Head of caudate nucleus (tissue), 42 donors: ENCODE data around the gene HINT2.

ENCODE experiments used
- DNase-seq, 42 donors: peaks; one replicate each; pipeline versions ENCODE4 v3.0.0 to v3.0.0-alpha.2; 2020 to 2021; ENCODE audit warnings: mixed read lengths in 7 of 42
- intact Hi-C: fragments of 100-400 bp; cut with DNase I; formaldehyde crosslinking; loops from one replicate; pipeline ENCODE4 v1.15.0; 2022

HINT2 gene

DNA sequence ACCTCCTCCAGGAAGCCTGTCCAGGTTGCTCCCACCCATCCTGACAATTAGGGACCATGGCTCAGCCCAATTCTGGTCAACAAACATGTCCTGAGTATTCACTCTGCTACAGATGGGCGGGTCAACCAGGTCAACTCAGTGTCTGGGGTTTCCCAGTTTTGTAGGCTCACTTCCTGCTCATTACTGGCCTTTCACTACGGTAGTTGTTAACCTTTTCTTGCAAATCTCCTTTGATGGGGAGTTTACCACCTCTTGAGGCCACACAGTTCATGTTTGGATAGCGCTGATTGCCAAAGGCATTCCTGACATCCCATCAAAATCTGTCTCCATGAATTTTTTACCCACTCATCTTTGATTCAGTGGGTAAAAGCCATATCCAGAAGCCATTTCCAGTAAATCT is 28.0 kb upstream of the HINT2 start:
- intact Hi-C loops, result no loop called here
- no peak for DNase-seq

DNA sequence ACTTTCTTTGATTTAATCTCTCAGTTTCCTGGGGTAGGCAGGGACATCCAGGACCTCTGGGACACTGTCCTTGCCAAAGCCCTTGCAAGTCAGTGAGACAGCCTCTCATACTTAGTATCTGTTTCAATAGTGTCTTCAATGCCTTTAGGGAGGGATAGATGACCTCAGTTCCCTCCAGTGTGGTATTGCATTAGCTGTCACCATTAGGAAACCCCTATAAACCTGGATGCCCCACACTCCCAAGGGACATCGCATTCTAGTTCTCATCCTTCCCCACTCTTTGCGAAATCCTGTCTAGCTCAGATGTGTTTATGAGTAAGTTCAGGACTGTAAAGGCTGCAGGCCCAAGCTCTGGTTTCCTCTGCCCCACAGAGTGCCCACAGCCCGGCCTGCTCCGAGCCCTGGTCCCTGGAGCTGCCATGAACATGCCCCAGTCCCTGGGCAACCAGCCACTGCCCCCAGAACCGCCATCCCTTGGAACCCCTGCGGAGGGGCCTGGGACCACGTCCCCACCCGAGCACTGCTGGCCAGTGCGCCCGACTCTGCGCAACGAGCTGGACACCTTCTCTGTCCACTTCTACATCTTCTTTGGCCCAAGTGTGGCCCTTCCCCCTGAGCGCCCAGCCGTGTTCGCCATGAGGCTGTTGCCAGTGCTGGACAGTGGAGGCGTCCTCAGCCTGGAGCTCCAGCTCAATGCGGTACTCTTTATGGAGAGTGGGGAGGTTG is 27.3 kb upstream of the HINT2 start:
- intact Hi-C loops, result no loop called here
- DNase-seq, result no peak

DNA sequence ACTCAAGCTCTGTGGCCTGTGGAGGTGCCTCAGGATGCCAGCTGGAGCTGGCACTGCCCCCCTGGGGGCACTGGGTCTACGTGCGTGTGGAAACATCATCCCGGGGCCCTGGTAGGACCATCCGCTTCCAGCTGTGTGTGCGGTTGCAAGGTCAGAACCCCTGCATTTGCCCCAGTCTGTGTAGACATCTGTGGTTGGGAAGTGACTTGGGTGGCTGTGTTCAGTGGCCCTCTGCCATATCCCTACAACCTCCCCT is 26.7 kb upstream of the HINT2 start:
- intact Hi-C loops, result no loop called here
- no peak for DNase-seq

DNA sequence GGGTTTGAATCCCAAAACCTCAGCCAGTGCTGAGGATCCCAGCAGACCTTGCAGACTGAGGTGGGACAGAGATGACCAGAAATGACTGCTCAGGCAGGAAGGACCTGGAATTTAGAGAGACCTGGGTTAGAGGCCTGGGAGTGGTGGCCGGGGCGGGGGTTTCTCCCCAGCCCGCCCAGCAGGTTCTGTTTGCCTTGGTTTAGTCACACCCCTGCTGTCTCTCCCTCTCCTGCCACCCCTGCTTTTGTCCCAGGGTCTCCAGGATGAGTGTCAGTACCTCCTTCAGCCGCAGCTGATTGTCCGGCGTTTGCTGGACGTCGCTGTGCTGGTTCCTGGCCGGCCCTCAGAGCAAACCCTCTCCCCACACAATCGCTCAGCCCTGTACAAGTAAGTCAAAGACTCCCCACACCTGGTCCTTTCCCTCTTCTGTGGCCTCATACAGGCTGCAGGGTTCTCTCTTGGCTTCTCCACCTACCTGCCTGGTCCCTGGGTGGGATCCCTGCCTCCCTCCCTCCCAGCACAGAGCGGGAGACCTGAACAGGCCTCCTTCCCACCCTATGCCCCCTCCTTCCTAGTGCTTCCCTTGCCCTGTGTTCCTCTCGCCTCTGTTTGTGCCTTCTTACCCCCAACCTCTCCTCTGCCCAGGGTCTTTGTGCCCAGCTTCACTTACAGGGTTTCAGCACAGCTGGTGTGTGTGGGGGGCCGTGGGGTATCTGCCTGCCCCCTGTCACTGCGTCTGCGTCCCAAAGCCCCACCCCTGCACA is 26.2 kb upstream of the HINT2 start:
- no peak for DNase-seq
- intact Hi-C loops, result no loop called here

DNA sequence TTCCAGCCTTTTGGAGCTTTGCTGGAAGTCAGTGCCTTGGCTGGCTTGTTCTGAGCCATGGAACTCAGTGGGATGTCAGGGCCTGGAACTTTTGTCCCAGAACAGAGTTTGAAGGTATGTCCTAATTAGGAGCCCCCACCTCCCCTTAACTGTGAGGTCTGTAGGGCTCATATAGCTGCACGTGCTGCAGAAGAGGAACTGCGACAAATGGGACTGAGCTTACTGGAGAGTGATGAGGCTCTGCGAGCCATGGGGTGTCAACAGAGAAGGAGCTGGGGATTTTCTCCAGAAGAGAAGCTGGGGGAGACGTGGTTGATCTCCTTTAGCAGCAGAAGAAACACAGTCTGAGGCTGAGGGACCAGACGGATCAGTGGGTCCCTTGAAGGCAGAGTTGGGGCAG is 25.1 kb upstream of the HINT2 start:
- no peak for DNase-seq
- intact Hi-C loops, result no loop called here

DNA sequence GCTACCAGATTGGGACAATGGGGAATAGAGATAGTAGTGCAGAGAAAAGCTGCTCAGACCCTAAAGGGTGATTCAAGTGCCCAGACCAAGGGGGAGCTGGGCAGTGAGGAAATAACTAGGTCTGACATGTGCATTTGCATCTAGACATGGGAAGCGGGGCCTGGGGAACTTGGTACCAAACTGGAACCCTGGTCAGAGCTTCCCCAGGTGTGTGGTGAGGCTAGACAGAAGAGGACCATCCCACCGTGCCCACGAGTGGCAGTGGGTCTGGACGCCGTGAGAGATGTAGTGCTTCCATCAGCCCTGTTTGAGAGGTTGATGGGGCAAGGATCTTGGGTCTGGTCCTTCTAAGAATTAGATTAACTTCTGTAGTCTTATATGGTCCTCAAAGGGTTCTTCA is 21.8 kb upstream of the HINT2 start:
- DNase-seq, result no peak
- intact Hi-C loops, result no loop called here

DNA sequence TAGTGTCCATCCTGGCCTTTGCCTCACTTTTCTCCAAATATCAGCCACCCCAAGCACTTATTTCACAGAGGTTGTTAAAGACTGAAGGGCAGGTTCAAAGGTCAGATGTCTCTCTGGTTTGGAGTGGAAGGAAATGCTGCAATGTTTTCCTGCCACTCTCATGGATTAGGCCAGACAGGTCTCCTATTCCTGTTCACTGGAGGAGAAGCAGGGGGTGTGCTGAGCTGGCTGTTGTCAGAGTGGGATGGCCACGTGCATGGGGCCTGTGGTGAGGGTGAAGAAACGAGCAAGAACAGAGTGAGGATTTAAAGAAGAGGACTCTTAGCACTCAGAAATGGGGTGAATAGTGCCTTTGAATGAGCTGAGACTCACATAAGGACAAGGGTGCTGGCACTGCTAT is 20.9 kb upstream of the HINT2 start:
- intact Hi-C loops, result no loop called here
- DNase-seq, result no peak

DNA sequence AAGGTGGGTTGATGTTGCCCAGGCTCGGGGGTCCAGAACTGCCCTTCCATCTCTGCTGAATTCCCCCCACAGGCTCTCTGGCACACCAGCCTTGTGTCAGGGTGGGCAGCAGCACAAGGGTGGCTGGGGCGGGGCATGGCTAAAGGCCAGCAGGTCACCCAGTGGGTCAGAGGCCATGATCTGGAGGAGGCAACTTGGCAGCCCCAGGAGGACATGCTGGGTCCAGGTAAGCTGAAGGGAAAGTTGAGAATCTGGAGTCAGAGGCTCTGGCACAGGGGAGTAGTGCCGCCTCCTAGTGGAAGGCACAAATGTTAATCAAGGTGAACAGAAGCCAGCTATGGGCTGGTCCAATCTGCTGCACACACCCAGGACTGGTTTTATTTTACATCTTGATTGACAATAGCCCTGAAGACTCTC is 20.4 kb upstream of the HINT2 start:
- DNase-seq, result no peak
- intact Hi-C loops, result no loop called here

DNA sequence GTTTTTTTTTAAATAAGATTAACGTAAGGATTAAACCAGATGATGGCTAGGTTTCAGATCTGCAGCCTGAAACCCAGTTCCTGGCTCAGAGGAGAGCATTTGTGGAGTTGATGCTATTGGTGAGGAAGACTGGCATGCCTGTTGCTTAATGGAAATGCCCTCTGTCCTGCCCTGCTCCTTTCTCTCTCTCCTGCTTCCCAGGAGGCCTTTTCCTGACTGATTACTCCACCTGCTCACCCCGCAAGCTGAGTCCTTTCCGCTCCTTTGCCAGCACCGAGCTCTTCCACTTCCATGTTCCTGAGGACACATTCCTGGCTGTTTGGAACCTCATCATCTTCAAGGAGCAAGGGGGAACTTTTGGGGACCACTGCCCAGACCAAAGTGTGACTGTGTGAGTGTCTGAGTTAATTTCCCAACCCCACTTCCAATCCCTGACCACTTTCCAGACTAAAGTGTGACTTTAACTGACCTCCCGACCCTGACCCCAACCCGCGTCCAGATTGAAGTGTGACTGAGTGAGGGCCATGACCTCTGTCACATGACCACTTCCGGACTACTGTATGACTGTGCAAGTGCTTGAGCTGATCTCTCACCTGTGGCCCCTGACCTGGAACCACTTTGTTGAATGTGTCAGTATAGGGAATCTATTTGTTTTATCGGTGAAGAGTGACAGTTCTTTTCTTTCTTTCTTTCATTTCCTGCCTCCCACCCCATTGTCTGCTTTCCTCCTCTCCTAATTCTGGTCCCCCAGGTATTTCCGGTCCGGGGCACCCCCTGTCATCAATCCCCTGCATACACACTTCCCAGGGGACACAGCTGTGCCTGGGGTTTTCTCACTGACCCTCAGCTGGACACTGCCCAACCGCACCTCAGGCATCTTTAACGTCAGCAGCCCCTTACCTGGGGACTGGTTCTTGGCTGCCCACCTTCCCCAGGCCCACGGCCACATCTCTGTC is 19.7 kb upstream of the HINT2 start:
- intact Hi-C loops, result no loop called here
- no peak for DNase-seq

DNA sequence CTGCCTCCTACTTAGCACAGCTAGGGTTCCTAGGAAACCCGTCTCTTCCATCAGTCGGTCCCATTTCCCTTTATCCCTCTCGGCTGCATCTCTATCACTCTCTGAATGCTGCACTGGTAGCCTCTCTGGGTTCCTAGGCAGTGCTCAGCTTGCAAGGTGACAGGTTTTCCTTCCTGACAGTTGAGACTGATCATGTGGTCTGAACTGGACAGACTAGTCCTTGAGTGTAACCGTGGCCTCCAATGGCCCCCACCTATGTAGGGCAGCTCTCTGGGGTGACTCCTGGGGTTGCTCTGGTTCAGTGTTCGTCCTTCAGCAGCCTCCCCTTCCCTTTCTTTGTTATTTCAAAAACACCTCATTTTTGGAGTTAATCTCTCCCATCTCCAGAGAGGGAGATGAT is 18.0 kb upstream of the HINT2 start:
- intact Hi-C loops, result no loop called here
- no peak for DNase-seq

DNA sequence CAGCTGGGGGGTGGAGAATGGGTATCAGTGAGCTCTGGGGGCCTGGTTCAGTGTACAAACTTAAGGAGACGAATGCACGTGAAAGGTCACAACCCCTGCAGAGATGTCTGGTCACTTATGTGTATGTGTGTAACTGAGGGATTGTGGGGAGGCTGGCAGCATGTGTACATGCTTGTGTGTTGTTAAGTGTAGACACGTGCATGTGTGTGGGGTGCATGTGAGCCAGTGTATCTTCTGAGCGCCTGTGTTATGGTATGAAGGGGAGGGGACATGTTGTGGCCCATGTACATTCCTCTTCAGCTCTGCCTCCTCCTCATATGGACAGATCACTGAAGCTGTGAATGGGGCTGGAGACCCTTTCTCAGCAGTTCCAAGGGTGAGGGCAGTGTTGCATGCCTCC is 16.2 kb upstream of the HINT2 start:
- intact Hi-C loops, result no loop called here

DNA sequence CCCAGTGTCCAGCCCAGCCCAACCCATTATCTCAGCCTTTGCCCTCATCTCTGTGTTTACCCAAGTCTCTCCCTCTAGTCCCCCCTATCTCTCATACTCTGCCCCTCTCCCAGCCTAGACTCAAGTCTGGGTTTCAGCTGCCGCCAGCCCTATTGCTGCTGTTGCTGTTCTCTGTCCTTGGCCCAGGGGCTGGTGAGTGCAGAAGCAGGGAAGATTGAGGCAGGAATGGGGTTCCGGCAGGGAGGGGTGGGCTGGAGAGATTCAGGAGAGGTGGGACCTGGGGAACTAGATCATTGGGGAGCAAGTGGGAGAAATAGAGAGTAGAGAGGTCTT is 14.9 kb upstream of the HINT2 start:
- intact Hi-C loops, result no loop called here
- peak in 6 of 42 donors; percentile 17 to 43 (median 28) for DNase-seq

More for the DNA sequence above, 16.2 kb upstream of the HINT2 start:
- no peak for DNase-seq

DNA sequence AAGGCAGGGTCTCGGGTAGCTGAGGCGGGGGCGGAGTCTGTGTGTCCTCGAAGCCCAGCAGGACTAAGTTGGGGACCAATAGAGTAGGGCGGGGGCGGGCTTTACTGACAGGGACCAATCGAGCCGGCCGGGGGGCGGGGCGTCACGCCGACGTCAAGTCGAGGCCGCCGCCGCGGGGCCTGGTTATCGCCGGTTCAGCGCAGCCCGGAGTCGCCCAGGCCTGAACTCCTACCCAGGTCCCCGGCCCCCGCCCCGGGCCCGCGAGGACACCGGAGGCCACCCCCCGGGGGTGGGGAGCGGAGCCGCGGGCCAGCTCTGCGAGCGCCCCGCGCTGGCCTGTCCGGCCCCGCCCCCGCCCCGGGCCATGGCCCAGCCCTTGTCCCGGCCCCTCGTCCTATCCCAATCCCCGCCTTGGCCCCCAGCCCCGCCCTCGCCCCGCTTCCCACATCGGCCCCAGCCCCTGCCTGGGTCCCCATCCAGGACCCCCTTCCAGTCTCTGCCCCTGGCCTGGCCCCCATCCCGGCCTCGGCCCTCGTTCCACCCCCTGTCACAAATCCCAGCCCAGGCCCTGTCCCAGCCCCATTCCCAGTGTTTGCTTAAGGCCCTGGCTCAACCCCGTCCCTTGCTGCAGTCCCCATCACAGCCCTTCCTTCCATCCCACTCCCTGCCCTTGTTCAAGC is 14.4 kb upstream of the HINT2 start, which contains the start of gene TMEM8B:
Gene TMEM8B (plus strand): TSS at position 145 of the 680 bp plus-strand sequence. CDS start 220 bp downstream, at position 365.
- DNase-seq, result peak; percentile 94 to 99 (median 97)
- intact Hi-C loops, result no loop called here

DNA sequence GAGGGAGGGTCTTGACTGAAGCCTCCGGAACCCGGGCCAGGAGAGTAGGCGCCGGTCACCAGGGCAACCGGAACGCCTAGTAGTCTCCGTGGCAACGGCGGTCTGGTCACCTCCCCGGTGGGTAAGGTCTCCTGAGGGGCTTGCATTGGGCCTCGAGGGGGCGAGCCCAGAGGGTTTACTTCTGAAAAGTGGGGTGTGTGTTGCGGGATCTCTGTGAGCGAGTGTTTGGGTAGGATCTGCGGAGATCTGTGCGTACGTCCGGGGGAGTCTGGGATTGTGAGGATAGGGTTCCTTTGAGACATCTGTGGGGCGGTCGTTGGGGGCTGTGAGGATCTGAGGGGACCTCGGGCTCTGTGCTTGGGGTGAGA is 13.9 kb upstream of the HINT2 start, which contains the start of gene FAM221B:
Gene FAM221B (minus strand): TSS at position 17 of the 368 bp plus-strand sequence. CDS start 2,571 bp downstream, outside the sequence.
- intact Hi-C loops, result no loop called here
- peak in 19 of 42 donors; percentile 12 to 49 (median 27) for DNase-seq

DNA sequence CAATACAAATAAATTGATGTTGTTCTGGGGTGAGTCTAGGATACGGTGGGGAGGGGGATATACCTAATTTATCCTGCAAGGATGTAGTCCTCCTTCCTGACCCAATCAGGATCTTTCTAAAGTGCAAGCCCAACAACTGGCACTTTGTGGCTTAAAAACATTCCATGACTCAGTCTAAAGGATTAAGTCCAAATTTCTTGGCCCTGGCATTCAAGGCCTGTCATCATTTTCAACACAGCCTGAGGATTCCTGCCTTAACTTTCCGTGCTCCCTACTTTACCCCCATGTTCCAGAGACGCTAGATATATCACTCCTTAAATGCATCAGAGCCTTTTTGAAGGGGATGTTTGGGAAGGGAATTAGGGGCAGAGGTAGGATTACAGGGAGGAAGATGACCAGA is 12.6 kb upstream of the HINT2 start:
- DNase-seq, result no peak
- intact Hi-C loops, result no loop called here

DNA sequence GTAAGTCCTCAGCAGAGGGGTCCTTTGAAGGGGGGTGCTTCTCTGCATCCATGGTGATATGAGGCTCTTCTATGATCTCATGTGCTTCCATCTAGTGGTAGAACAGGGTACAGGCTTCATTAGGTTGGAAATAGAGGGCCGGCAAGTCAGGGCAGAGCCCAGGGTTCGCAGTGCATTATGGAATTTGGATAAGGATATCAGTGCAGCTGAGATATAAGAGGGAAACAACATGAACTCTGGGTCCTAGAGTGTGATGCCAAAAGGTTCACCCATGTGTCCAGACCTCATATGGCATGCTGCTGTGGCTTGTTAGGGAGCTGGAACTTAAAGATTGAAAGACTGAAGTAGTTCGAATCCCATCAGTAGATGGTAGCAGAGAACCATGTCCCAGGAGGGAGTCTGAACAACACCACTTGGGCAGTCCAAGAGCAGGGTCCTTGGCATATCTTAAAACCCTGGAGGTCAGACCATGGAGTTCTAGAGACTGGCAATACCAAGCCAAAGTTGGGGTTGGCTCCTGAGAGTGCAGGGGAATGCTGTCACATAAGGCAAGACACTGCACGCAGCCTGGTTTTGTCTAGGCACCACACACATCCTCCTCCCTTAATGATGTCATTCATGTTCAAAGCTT is 11.3 kb upstream of the HINT2 start:
- intact Hi-C loops, result no loop called here
- DNase-seq, result peak in 15 of 42 donors; percentile 8 to 62 (median 39)

DNA sequence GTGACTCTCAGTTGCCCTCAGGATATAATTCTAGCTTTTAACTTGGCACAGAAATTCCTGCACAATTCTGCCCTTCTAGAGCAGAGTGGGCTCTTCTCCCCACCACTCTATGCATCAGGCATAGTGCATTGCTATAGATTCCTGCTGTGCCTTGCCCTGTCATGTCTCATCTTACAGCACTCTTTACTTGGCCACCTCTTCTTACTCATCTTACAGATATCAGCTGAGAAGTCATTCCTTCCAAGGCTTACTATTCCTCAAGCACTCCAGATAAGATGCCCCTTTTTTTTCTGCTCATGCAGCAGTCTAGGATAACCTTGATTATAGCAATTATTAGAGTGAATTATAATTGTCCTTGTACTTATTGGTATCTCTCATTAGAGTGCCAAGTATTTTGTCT is 8.1 kb upstream of the HINT2 start:
- intact Hi-C loops, result no loop called here

DNA sequence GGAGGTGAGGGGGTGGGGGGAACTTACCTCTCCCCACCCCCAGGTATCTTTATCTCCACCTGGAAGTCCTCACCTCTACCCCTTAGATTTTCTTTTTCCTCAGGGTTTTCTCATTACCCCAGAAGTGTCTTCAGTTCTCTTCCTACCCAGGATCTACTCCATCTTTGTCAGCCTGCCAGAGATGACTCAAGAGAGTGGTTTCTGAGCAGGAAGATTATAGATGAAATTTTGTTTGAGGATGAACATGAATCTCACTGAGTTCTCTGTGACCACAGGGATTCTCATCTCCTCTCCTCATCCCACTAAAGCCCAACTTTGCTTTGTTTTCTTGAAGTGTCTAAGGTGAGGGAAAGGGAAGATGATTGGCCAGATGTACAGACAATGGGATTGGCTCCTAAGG is 5.2 kb upstream of the HINT2 start:
- intact Hi-C loops, result no loop called here

More for the DNA sequence above, 8.1 kb upstream of the HINT2 start:
- no peak for DNase-seq

DNA sequence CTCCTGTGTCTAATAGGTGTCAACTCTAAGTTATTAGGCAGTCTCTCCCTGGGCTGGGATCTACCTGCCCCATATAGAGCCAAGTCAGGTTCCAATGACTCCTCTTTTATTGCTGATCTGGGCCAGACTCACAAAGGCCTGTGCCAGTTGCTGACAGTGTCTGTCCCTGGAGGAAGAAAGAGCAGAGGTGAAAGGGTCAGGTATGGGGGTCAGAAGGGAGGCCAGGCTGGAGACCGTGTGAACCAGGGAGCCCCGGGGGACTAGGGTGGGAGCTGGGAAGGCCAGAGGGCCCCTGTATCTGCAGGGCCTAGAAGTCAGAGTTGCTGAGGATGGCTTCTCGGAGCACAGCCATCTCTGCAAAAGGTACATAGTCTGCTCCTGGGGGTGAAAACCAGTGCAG is 3.5 kb upstream of the HINT2 start:
- DNase-seq, result no peak
- intact Hi-C loops, result no loop called here

More for the DNA sequence above, 5.2 kb upstream of the HINT2 start:
- DNase-seq, result no peak
